H1 (cell line): ENCODE measurements around the gene CDCA4. TPM values are rescaled to one million over a fixed set of nuclear protein-coding genes. Genes with fewer than 3 reads are reported as not detected.

Experiments
- EGR1 ChIP-seq: IDR thresholded peaks from 2 replicates; pipeline ENCODE4 v1.6.1; 2011; ENCODE audit warnings: low read depth, low read length, borderline replicate concordance
- KDM5A ChIP-seq: fragments of 200-600 bp; IDR thresholded peaks from 2 replicates; pipeline ENCODE4 v1.7.1; 2012; ENCODE audit warnings: mild to moderate bottlenecking, low read length, inconsistent platforms, mixed read lengths
- NRF1 ChIP-seq: IDR thresholded peaks from 2 replicates; pipeline ENCODE4 v1.6.1; 2011; ENCODE audit warnings: mild to moderate bottlenecking, low read depth, low read length, improper control_type of control experiment
- SIN3A ChIP-seq, 2 experiments: IDR thresholded peaks in 1 of 2; conservative IDR thresholded peaks in 1 of 2; 2 replicates each; pipeline ENCODE4 v1.6.1; 2011 to 2012; ENCODE audit warnings: low read length in 2 of 2, improper control_type of control experiment in 1 of 2, low read depth in 1 of 2, mild to moderate bottlenecking in 1 of 2
- SRF ChIP-seq: IDR thresholded peaks from 2 replicates; pipeline ENCODE4 v1.6.1; 2011; ENCODE audit warnings: mild to moderate bottlenecking, low read depth, low read length, moderate library complexity
- SUZ12 ChIP-seq: fragments of 200-600 bp; sonication (generic); IDR thresholded peaks from 2 replicates; pipeline ENCODE4 v1.6.1; 2012; ENCODE audit warnings: mild to moderate bottlenecking, inconsistent platforms, low read length, moderate library complexity, mixed read lengths
- polyA plus RNA-seq, 7 experiments: library from polyadenylated mRNA; depleted of rRNA in 3 of 7; stranded (reverse) in 5 of 7; unstranded in 2 of 7; fragments of >200 nt in 5 of 7; fragments of 200-250 nt in 2 of 7; gene quantifications; 1 replicate in 5 of 7; 2 replicates in 1 of 7; 4 replicates in 1 of 7; pipeline versions ENCODE4 v1.2.1 to v1.2.3, GENCODE V29; 2011 to 2013; ENCODE audit warnings: missing spikeins in 2 of 7, mixed read lengths in 2 of 7
- total RNA-seq: library from RNA; stranded (reverse); fragmentation: NEBNext Ultra II Directional; extraction: Animal tissue kit (Norgen Biotek cat#: 25700); gene quantifications from 2 replicates; pipeline ENCODE4 v1.2.1, GENCODE V29; 2021
- TF ChIP-seq, protein P1 (sequence below), 3 experiments: IDR thresholded peaks; 1 replicate in 2 of 3; 2 replicates in 1 of 3; pipeline versions ENCODE4 v1.5.1 to v1.6.1; 2011; ENCODE audit warnings: low read length in 3 of 3, mild to moderate bottlenecking in 3 of 3, inconsistent platforms in 2 of 3, low read depth in 1 of 3, moderate library complexity in 1 of 3; ENCODE audit not compliant: insufficient read depth in 1 of 3; ENCODE audit errors: control extremely low read depth in 1 of 3
- TF ChIP-seq, protein P2 (sequence below): IDR thresholded peaks from 2 replicates; pipeline ENCODE4 v1.6.1; 2011; ENCODE audit warnings: low read length, improper control_type of control experiment
- TF ChIP-seq, protein P3 (sequence below): IDR thresholded peaks from 2 replicates; pipeline ENCODE4 v1.6.1; 2011; ENCODE audit warnings: low read depth, mild to moderate bottlenecking, low read length; ENCODE audit not compliant: insufficient read depth

The CDCA4 gene
- total and polyA plus RNA-seq, 2 of the 8 experiments (the other 6 are each of a cell fraction or from before 2014, with no cell fraction given) = 49.9 to 62.4 TPM

DNA sequence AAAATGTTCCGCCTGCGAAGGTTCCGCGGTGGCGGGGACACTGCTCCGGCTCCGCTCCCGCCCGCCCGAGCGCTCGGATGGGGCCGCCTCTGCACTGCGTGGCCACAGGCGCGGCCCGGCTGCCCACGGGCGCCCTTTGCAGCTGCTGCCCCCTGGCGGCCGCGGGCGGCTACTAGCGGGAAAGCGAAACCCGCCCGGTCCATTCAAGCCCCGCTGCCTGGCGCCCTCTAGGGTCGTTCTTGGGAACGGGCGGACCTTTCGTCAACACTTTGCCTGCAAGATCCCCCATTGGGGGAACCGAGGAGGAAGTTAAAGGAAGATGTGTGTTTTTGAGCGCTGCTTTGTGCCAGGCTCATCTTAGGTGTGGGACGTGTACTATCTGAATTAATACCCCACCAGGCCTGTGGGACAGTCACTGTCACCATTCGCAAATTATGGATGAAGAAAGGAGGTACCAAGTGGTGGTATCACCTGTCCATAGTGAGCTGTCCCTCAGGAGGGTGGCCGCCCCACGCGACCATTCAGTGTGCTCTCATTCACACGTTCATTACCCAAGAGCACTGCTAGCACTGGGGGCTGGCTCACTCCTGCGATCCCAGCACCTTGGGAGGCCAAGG is 24.9 kb upstream of the CDCA4 start (continued):
- TF ChIP-seq SIN3A (conservative IDR thresholded peaks at IDR 0.05 in 1 of 2, IDR thresholded peaks at IDR 0.05 in 1 of 2; ENCODE audit: low read depth in 1 of 2, low read length in 2 of 2) (no peak), EGR1 (0 out of 2 replicates have a peak, but pooled peaks have one; percentile 50), SUZ12 (no peak), KDM5A (no peak), NRF1 (no peak), SRF (peak; percentile 27; the same call in 1 of the 2 replicates)
- TF ChIP-seq, protein P1, sequence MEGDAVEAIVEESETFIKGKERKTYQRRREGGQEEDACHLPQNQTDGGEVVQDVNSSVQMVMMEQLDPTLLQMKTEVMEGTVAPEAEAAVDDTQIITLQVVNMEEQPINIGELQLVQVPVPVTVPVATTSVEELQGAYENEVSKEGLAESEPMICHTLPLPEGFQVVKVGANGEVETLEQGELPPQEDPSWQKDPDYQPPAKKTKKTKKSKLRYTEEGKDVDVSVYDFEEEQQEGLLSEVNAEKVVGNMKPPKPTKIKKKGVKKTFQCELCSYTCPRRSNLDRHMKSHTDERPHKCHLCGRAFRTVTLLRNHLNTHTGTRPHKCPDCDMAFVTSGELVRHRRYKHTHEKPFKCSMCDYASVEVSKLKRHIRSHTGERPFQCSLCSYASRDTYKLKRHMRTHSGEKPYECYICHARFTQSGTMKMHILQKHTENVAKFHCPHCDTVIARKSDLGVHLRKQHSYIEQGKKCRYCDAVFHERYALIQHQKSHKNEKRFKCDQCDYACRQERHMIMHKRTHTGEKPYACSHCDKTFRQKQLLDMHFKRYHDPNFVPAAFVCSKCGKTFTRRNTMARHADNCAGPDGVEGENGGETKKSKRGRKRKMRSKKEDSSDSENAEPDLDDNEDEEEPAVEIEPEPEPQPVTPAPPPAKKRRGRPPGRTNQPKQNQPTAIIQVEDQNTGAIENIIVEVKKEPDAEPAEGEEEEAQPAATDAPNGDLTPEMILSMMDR (IDR thresholded peaks at IDR 0.05; ENCODE audit: control extremely low read depth in 1 of 3, insufficient read depth in 1 of 3, low read depth in 1 of 3, low read length in 3 of 3) = peak; percentile 99 to 100 (median 99)
- TF ChIP-seq, protein P2, sequence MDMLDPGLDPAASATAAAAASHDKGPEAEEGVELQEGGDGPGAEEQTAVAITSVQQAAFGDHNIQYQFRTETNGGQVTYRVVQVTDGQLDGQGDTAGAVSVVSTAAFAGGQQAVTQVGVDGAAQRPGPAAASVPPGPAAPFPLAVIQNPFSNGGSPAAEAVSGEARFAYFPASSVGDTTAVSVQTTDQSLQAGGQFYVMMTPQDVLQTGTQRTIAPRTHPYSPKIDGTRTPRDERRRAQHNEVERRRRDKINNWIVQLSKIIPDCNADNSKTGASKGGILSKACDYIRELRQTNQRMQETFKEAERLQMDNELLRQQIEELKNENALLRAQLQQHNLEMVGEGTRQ = no peak
- TF ChIP-seq, protein P3, sequence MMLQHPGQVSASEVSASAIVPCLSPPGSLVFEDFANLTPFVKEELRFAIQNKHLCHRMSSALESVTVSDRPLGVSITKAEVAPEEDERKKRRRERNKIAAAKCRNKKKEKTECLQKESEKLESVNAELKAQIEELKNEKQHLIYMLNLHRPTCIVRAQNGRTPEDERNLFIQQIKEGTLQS = peak; percentile 36; the same call in 1 of the 2 replicates
